Measurements from ENCODE around the gene PKN1.
"Not testable (repeated sequence)": the region's sequence is repeated elsewhere in the genome, so short reads cannot be mapped to it uniquely, and the experiment has no call there.

The PKN1 gene

DNA sequence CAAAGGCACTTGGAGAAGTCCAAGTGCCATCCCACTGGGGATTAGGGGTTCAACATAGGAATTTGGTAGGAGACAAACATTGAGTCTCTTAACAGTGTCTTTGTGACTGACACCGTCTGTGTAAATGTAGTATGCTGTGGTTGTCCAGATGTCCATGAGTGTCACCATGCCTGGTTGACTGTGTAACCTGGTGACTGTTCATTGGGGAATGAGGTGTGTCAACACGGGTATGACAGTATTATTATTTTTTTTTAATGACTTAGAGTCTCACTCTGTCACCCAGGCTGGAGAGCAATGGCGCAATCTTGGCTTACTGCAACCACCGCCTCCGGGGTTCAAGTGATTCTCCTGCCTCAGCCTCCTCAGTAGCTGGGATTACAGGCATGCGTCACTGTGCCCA lies 16.2 kb downstream of the PKN1 start:
- Histone ChIP-seq H3K4me3 (replicated peaks; ENCODE audit: low read depth, low read length) (no peak overlapping the region), H3K27me3 (replicated peaks; ENCODE audit: control insufficient read depth, insufficient read depth, low read length) (no peaks in the 10 kb centered on the region), H3K36me3 (ENCODE audit: control insufficient read depth, insufficient read depth, low read length) (peaks cover 37% of the 10 kb centered on the region)
- TF ChIP-seq, protein P1, sequence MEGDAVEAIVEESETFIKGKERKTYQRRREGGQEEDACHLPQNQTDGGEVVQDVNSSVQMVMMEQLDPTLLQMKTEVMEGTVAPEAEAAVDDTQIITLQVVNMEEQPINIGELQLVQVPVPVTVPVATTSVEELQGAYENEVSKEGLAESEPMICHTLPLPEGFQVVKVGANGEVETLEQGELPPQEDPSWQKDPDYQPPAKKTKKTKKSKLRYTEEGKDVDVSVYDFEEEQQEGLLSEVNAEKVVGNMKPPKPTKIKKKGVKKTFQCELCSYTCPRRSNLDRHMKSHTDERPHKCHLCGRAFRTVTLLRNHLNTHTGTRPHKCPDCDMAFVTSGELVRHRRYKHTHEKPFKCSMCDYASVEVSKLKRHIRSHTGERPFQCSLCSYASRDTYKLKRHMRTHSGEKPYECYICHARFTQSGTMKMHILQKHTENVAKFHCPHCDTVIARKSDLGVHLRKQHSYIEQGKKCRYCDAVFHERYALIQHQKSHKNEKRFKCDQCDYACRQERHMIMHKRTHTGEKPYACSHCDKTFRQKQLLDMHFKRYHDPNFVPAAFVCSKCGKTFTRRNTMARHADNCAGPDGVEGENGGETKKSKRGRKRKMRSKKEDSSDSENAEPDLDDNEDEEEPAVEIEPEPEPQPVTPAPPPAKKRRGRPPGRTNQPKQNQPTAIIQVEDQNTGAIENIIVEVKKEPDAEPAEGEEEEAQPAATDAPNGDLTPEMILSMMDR (IDR thresholded peaks at IDR 0.05; ENCODE audit: insufficient read depth, low read length, poor library complexity, severe bottlenecking) = no peak
- DNase-seq (ENCODE audit: extremely low read depth, insufficient read length) = no peak

DNA sequence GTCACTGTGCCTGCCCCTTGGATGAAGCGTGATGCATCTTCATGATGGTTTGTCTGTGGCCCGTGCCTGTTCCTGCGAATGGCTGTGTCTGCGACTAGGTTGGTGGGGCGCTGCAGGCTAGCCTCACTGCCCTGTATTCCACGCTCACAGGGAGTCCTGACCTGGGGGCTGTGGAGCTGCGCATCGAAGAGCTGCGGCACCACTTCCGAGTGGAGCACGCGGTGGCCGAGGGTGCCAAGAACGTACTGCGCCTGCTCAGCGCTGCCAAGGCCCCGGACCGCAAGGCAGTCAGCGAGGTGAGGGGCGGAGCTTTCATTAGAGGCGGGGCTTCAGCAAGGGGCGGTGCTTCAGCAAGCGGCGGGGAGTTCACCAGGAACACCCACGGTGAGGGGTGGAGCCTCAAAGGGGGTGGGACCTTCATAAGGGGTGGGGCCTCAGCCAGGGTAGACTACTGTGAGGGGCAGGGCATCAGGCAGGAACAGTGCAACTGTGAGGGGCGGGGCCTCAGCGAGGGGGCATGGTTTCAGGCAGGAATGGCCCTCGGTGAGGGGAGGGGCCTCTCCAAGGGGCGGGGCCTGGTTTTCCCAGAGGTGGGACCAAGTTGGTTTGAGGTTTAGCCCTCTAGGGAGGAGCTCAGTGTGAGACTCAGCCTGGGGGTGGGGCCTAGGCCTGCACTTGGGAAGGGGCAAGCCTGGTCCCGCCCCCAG lies 17.2 kb downstream of the PKN1 start:
- Histone ChIP-seq H3K4me3 (replicated peaks; ENCODE audit: low read depth, low read length) (no peak overlapping the region), H3K27me3 (replicated peaks; ENCODE audit: control insufficient read depth, insufficient read depth, low read length) (no peaks in the 10 kb centered on the region), H3K36me3 (ENCODE audit: control insufficient read depth, insufficient read depth, low read length) (peaks cover 34% of the 10 kb centered on the region)
- peak; percentile 64 for DNase-seq (ENCODE audit: extremely low read depth, insufficient read length)
- TF ChIP-seq, protein P1 (IDR thresholded peaks at IDR 0.05; ENCODE audit: insufficient read depth, low read length, poor library complexity, severe bottlenecking) = no peak

DNA sequence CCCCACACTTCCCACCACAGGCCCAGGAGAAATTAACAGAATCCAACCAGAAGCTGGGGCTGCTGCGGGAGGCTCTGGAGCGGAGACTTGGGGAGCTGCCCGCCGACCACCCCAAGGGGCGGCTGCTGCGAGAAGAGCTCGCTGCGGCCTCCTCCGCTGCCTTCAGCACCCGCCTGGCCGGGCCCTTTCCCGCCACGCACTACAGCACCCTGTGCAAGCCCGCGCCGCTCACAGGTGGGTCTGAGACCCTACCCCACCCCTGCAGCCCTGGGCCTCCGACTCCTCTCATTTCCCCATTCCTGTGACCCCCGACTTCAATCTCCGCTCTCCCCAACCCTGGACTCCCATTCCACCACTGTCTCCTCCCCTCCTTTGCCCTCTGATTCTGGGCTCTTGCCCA lies 17.8 kb downstream of the PKN1 start:
- TF ChIP-seq, protein P1 (IDR thresholded peaks at IDR 0.05; ENCODE audit: insufficient read depth, low read length, poor library complexity, severe bottlenecking) = no peak
- H3K4me3 ChIP-seq (replicated peaks; ENCODE audit: low read depth, low read length) = no peak overlapping the region
- H3K36me3 ChIP-seq (ENCODE audit: control insufficient read depth, insufficient read depth, low read length) = peaks cover 34% of the 10 kb centered on the region
- no peaks in the 10 kb centered on the region for H3K27me3 ChIP-seq (replicated peaks; ENCODE audit: control insufficient read depth, insufficient read depth, low read length)
- DNase-seq (ENCODE audit: extremely low read depth, insufficient read length) = no peak

DNA sequence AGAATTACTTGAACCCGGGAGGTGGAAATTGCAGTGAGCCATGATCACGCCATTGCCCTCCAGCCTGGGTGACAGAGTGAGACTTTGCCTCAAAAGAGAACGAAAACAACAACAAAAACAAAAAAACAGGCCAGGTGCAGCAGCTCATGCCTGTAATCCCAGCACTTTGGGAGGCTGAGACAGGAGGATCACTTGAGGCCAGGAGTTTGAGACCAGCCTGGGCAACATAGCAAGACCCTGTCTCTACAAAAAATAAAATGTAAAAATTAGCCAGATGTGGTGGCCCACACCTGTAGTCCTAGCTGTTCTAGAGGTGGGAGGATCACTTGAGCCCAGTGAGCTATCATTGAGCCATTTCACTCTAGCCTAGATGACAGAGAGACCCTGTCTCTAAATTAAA lies 19.2 kb downstream of the PKN1 start:
- not testable (repeated sequence) for H3K27me3 ChIP-seq (replicated peaks; ENCODE audit: control insufficient read depth, insufficient read depth, low read length); H3K4me3 ChIP-seq (replicated peaks; ENCODE audit: low read depth, low read length); DNase-seq (ENCODE audit: extremely low read depth, insufficient read length)
- H3K36me3 ChIP-seq (ENCODE audit: control insufficient read depth, insufficient read depth, low read length) = peaks cover 27% of the 10 kb centered on the region

DNA sequence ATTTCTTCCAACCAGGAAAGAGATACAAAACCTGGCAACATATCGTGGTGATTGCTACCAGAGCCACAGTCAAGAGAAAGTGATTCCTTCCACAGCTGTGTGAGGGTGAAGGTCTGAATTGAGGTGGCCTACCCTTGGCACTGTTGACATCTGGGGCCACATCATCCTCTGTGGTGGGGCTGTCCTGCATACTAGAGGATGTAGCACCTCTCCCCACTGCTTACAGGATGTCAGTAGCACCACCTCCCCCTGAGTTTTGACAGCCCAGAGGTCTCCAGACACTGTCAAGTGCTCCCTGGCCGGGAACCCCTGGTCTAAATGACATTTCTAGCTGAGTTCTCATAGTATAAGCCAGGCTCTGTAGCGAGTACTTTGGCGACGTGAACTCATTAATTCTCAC lies 26.6 kb downstream of the PKN1 start:
- TF ChIP-seq, protein P1 (IDR thresholded peaks at IDR 0.05; ENCODE audit: insufficient read depth, low read length, poor library complexity, severe bottlenecking) = no peak
- DNase-seq (ENCODE audit: extremely low read depth, insufficient read length) = no peak
- no peaks in the 10 kb centered on the region for H3K27me3 ChIP-seq (replicated peaks; ENCODE audit: control insufficient read depth, insufficient read depth, low read length)
- H3K36me3 ChIP-seq (ENCODE audit: control insufficient read depth, insufficient read depth, low read length) = peaks cover 17% of the 10 kb centered on the region
- H3K4me3 ChIP-seq (replicated peaks; ENCODE audit: low read depth, low read length) = no peak overlapping the region

DNA sequence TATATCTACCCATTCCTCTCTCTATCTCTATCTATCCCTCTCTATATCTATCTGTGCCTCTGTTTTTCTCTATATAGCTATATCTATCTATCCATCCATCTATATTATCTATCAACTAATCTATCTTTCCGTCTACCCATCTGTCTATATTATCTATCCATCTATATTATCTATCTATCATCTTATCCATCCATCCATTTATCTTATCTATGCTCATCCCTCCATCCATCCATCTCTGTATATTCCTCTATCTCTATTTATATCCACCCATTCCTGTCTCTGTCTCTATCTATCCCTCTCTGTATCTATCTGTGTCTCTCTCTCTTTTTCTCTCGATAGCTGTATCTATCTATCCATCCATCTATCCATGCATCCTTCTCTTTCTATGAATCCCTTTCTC lies 27.8 kb downstream of the PKN1 start:
- Histone ChIP-seq H3K27me3 (replicated peaks; ENCODE audit: control insufficient read depth, insufficient read depth, low read length) (no peaks in the 10 kb centered on the region), H3K4me3 (replicated peaks; ENCODE audit: low read depth, low read length) (no peak overlapping the region), H3K36me3 (ENCODE audit: control insufficient read depth, insufficient read depth, low read length) (peaks cover 17% of the 10 kb centered on the region)
- DNase-seq (ENCODE audit: extremely low read depth, insufficient read length) = no peak
- TF ChIP-seq, protein P1 (IDR thresholded peaks at IDR 0.05; ENCODE audit: insufficient read depth, low read length, poor library complexity, severe bottlenecking) = no peak

DNA sequence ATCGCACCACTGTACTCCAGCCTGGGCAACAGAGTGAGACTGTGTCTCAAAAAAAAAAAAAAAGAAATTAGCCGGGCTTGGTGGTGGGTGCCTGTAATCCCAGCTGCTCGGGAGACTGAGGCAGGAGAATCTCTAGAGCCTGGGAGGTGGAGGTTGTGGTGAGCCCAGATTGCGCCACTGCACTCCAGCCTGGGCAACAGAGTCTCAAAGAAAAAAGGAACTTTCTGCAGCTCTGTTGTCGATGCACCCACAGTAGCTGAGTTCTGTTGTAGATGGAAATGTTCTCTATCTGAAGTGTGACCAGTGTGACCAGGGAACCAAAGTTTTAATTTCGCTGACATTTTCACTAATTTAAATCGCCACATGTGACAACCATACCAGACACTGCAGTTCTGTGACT lies 29.3 kb downstream of the PKN1 start:
- not testable (repeated sequence) for DNase-seq (ENCODE audit: extremely low read depth, insufficient read length); H3K4me3 ChIP-seq (replicated peaks; ENCODE audit: low read depth, low read length); H3K27me3 ChIP-seq (replicated peaks; ENCODE audit: control insufficient read depth, insufficient read depth, low read length)
- peaks cover 17% of the 10 kb centered on the region for H3K36me3 ChIP-seq (ENCODE audit: control insufficient read depth, insufficient read depth, low read length)
